ENCODE data around the gene TDRD10.

DNA sequence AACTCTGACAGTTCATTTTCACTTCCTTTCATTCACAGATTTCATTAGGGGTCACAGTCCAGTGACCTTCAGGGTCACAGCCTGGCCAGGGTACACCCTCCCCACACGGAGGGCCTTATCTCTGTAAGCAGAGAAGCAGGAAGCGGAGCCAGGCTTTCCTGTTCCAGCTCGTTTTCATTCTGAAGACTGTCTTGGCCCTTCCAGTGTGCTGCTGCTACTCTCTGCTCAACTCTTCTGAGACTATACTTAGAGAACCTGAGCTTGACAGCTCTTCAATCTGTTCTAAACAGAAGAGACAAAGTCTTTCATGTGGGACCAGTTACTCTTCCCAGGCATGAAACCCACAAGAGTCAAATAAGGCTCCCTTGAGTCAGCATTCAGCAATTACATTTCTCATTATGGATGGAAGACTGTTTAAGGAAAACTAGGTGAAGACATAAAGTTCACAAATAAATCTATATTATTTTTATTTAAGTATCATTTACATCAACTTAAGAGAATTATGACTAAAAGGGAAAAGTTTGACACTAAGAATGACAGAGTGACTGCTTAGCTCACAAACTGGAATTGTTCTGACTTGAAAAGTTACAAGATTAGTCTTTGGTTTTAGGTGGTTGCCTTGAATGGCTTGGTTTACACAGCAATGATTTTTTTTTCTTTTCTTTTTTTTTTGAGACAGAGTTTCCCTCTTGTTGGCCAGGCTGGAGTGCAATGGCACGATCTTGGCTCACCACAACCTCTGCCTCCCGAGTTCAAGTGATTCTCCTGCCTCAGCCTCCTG is 4.8 kb upstream of the TDRD10 start:
- TF ChIP-seq, protein P1, sequence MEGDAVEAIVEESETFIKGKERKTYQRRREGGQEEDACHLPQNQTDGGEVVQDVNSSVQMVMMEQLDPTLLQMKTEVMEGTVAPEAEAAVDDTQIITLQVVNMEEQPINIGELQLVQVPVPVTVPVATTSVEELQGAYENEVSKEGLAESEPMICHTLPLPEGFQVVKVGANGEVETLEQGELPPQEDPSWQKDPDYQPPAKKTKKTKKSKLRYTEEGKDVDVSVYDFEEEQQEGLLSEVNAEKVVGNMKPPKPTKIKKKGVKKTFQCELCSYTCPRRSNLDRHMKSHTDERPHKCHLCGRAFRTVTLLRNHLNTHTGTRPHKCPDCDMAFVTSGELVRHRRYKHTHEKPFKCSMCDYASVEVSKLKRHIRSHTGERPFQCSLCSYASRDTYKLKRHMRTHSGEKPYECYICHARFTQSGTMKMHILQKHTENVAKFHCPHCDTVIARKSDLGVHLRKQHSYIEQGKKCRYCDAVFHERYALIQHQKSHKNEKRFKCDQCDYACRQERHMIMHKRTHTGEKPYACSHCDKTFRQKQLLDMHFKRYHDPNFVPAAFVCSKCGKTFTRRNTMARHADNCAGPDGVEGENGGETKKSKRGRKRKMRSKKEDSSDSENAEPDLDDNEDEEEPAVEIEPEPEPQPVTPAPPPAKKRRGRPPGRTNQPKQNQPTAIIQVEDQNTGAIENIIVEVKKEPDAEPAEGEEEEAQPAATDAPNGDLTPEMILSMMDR (conservative IDR thresholded peaks at IDR 0.05 in 1 of 2, IDR thresholded peaks at IDR 0.05 in 1 of 2; ENCODE audit: low read depth in 1 of 2, low read length in 2 of 2): no peak
- no peak for TF ChIP-seq EZH2 (IDR thresholded peaks at IDR 0.05; ENCODE audit: low read length, missing control alignments)

Data from fibroblast of lung (primary cell).